ENCODE results near the gene TSHR. TPM values are rescaled to one million over a fixed set of nuclear protein-coding genes. Genes with fewer than 3 reads are reported as not detected.

The TSHR gene
- total RNA-seq, 1 experiment from 2014 or later: not detected

GRCh38 chr14:80978403-80978802, 23.0 kb downstream of the TSHR start:
- Histone ChIP-seq H4K20me1 (ENCODE audit: control insufficient read depth, insufficient read depth, insufficient read length) (no peaks in the 10 kb centered on the region), H3K23me2 (ENCODE audit: insufficient read length, low read depth, low read length, poor library complexity, severe bottlenecking) (no peaks in the 10 kb centered on the region), H2AFZ (ENCODE audit: low read length) (no peak overlapping the region), H3K56ac (ENCODE audit: insufficient read length, low read depth, low read length) (no peak overlapping the region), H2BK20ac (ENCODE audit: low read depth, low read length, poor library complexity, severe bottlenecking) (no peak overlapping the region), H3T11ph (ENCODE audit: low read length) (no peak overlapping the region), H3K4me2 (ENCODE audit: insufficient read depth, insufficient read length, low read length) (no peak overlapping the region), H4K5ac (ENCODE audit: insufficient read length, low read depth, low read length) (no peak overlapping the region), H2BK12ac (ENCODE audit: insufficient read length, low read depth, low read length) (no peak overlapping the region), H4K91ac (ENCODE audit: insufficient read length, low read depth, low read length) (no peak overlapping the region), H3K79me2 (ENCODE audit: insufficient read depth, low read length) (no peaks in the 10 kb centered on the region), H3K79me1 (ENCODE audit: insufficient read depth, low read depth, low read length, poor library complexity, severe bottlenecking) (no peaks in the 10 kb centered on the region), H3K9me3 (ENCODE audit: control insufficient read depth, low read depth, low read length) (no peaks in the 10 kb centered on the region), H2AK5ac (ENCODE audit: insufficient read length, low read length) (no peak overlapping the region), H4K8ac (replicated peaks; ENCODE audit: insufficient read length, low read depth, low read length) (no peak overlapping the region), H2BK120ac (ENCODE audit: low read depth, low read length, poor library complexity, severe bottlenecking) (no peak overlapping the region), H2BK15ac (ENCODE audit: low read depth, low read length) (no peak overlapping the region), H3K23ac (ENCODE audit: insufficient read length, low read depth, low read length) (no peak overlapping the region), H3K4ac (ENCODE audit: low read depth, low read length) (no peak overlapping the region), H3K27me3 (ENCODE audit: insufficient read depth, low read length) (no peaks in the 10 kb centered on the region), H2BK5ac (ENCODE audit: insufficient read length, low read length) (no peak overlapping the region), H3K9ac (ENCODE audit: extremely low read depth, insufficient read length, low read length) (no peak overlapping the region), H3K27ac (ENCODE audit: insufficient read length, low read depth, low read length) (no peak overlapping the region), H3K18ac (ENCODE audit: insufficient read length, low read depth, low read length) (no peak overlapping the region), H3K4me1 (ENCODE audit: insufficient read depth, low read length) (no peaks in the 10 kb centered on the region), H3K14ac (ENCODE audit: insufficient read depth, low read length) (no peak overlapping the region)
- Mint-ChIP-seq H3K9me3 (no peaks in the 10 kb centered on the region), H3K4me3 (no peak overlapping the region), H3K36me3 (ENCODE audit: insufficient read depth in 1 of 3, low read depth in 3 of 3) (no peaks in the 10 kb centered on the region), H3K27me3 (ENCODE audit: low read depth) (peaks cover 12% of the 10 kb centered on the region), H3K4me1 (no peaks in the 10 kb centered on the region), H3K27ac (no peak overlapping the region)
- WGBS (ENCODE audit: extremely low coverage, insufficient read length, low lambda C conversion rate): no CpG with 5 or more reads among the region's 2 CpGs
- DNase-seq: no peak
- TF ChIP-seq CTCF (conservative IDR thresholded peaks at IDR 0.05): no peak

All from H9 (cell line).